ENCODE measurements around the gene E2F6. TPM values are rescaled to one million over a fixed set of nuclear protein-coding genes. Genes with fewer than 3 reads are reported as not detected.

The E2F6 gene
- total and polyA plus RNA-seq, 2 of the 13 experiments (the other 11 are each of a cell fraction or from before 2014, with no cell fraction given): 27.3 to 36.0 TPM

- peak; percentile 96; the same call in 1 of the 2 replicates for TF ChIP-seq FUBP1 (CRISPR knock-in tag; IDR thresholded peaks at IDR 0.05; ENCODE audit: borderline replicate concordance)
- TF ChIP-seq ZNF160 (CRISPR knock-in tag; IDR thresholded peaks at IDR 0.05): peak; percentile 28; the same call in 1 of the 2 replicates
- no peak for TF ChIP-seq GPN1 (CRISPR knock-in tag; IDR thresholded peaks at IDR 0.05; ENCODE audit: borderline replicate concordance)
- TF ChIP-seq ZNF558 (CRISPR knock-in tag; IDR thresholded peaks at IDR 0.05; ENCODE audit: borderline replicate concordance): peak; percentile 29; the same call in 1 of the 2 replicates
- TF ChIP-seq ZNF460 (CRISPR knock-in tag; IDR thresholded peaks at IDR 0.05; ENCODE audit: borderline replicate concordance): no peak; the same call in 1 of the 2 replicates
- TF ChIP-seq MED8 (CRISPR knock-in tag; IDR thresholded peaks at IDR 0.05; ENCODE audit: insufficient replicate concordance): peak; percentile 99
- no peak for TF ChIP-seq SP2 (CRISPR knock-in tag; IDR thresholded peaks at IDR 0.05)
- peak; percentile 82 for TF ChIP-seq RBFOX2 (IDR thresholded peaks at IDR 0.05; ENCODE audit: low read depth, low read length)
- no peak for TF ChIP-seq ZFYVE20 (CRISPR knock-in tag; IDR thresholded peaks at IDR 0.05; ENCODE audit: borderline replicate concordance, low read depth)
- peak; percentile 99 for TF ChIP-seq TBX2 (CRISPR knock-in tag; IDR thresholded peaks at IDR 0.05; ENCODE audit: borderline replicate concordance)
- peak; percentile 95 for TF ChIP-seq MXD4 (CRISPR knock-in tag; IDR thresholded peaks at IDR 0.05)
- peak; percentile 97; the same call in 1 of the 2 replicates for TF ChIP-seq ZFP36L1 (CRISPR knock-in tag; IDR thresholded peaks at IDR 0.05)
- TF ChIP-seq ZNF251 (CRISPR knock-in tag; IDR thresholded peaks at IDR 0.05): no peak
- no peak for TF ChIP-seq WIZ (CRISPR knock-in tag; IDR thresholded peaks at IDR 0.05)
- TF ChIP-seq NR2F6 (IDR thresholded peaks at IDR 0.05): peak; percentile 97
- TF ChIP-seq NR2F6 (CRISPR knock-in tag; IDR thresholded peaks at IDR 0.05): peak; percentile 97
- no peak for TF ChIP-seq CSRNP1 (CRISPR knock-in tag; IDR thresholded peaks at IDR 0.05)
- TF ChIP-seq SNAI1 (CRISPR knock-in tag; IDR thresholded peaks at IDR 0.05; ENCODE audit: borderline replicate concordance): no peak; the same call in 1 of the 2 replicates
- TF ChIP-seq, protein P1, sequence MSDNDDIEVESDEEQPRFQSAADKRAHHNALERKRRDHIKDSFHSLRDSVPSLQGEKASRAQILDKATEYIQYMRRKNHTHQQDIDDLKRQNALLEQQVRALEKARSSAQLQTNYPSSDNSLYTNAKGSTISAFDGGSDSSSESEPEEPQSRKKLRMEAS (IDR thresholded peaks at IDR 0.05): peak; percentile 96
- TF ChIP-seq, protein P2, sequence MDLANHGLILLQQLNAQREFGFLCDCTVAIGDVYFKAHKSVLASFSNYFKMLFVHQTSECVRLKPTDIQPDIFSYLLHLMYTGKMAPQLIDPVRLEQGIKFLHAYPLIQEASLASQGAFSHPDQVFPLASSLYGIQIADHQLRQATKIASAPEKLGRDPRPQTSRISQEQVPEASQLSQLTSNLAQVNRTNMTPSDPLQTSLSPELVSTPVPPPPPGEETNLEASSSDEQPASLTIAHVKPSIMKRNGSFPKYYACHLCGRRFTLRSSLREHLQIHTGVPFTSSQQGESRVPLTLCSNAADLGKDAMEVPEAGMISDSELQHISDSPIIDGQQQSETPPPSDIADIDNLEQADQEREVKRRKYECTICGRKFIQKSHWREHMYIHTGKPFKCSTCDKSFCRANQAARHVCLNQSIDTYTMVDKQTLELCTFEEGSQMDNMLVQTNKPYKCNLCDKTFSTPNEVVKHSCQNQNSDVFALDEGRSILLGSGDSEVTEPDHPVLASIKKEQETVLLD (CRISPR knock-in tag; IDR thresholded peaks at IDR 0.05; ENCODE audit: low read depth): no peak
- TF ChIP-seq ZNF776 (CRISPR knock-in tag; IDR thresholded peaks at IDR 0.05): no peak
- TF ChIP-seq KLF13 (CRISPR knock-in tag; IDR thresholded peaks at IDR 0.05): no peak
- TF ChIP-seq, protein P3, sequence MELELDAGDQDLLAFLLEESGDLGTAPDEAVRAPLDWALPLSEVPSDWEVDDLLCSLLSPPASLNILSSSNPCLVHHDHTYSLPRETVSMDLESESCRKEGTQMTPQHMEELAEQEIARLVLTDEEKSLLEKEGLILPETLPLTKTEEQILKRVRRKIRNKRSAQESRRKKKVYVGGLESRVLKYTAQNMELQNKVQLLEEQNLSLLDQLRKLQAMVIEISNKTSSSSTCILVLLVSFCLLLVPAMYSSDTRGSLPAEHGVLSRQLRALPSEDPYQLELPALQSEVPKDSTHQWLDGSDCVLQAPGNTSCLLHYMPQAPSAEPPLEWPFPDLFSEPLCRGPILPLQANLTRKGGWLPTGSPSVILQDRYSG (CRISPR knock-in tag; IDR thresholded peaks at IDR 0.05): 0 out of 2 replicates have a peak, but pooled peaks have one; percentile 23
- TF ChIP-seq ZNF333 (CRISPR knock-in tag; IDR thresholded peaks at IDR 0.05; ENCODE audit: borderline replicate concordance): no peak
- TF ChIP-seq ZSCAN9 (CRISPR knock-in tag; IDR thresholded peaks at IDR 0.05; ENCODE audit: borderline replicate concordance): peak; percentile 90
- TF ChIP-seq ZNF792 (CRISPR knock-in tag; IDR thresholded peaks at IDR 0.05): peak; percentile 93
These were observed 33.3 kb upstream of the E2F6 start (continued) for GRCh38 chr2:11499081-11499743.

All from HepG2 (cell line).